LNCAP (cell line): Measurements from ENCODE around the gene KCNMB3.

Source experiments
- TF ChIP-seq, protein P1 (sequence below): fragments of 450-650 bp; IDR thresholded peaks from 2 replicates; pipeline ENCODE4 v1.5.1; 2017; ENCODE audit warnings: mild to moderate bottlenecking

The KCNMB3 gene

GRCh38 chr3:179269152-179269707, 18.3 kb upstream of the KCNMB3 start:
- TF ChIP-seq, protein P1, sequence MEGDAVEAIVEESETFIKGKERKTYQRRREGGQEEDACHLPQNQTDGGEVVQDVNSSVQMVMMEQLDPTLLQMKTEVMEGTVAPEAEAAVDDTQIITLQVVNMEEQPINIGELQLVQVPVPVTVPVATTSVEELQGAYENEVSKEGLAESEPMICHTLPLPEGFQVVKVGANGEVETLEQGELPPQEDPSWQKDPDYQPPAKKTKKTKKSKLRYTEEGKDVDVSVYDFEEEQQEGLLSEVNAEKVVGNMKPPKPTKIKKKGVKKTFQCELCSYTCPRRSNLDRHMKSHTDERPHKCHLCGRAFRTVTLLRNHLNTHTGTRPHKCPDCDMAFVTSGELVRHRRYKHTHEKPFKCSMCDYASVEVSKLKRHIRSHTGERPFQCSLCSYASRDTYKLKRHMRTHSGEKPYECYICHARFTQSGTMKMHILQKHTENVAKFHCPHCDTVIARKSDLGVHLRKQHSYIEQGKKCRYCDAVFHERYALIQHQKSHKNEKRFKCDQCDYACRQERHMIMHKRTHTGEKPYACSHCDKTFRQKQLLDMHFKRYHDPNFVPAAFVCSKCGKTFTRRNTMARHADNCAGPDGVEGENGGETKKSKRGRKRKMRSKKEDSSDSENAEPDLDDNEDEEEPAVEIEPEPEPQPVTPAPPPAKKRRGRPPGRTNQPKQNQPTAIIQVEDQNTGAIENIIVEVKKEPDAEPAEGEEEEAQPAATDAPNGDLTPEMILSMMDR = no peak

GRCh38 chr3:179268400-179269051, 17.6 kb upstream of the KCNMB3 start:
- TF ChIP-seq, protein P1 = no peak

GRCh38 chr3:179266701-179267211, 15.8 kb upstream of the KCNMB3 start:
- TF ChIP-seq, protein P1 = no peak

- TF ChIP-seq, protein P1 = no peak
These were observed 15.0 kb upstream of the KCNMB3 start for GRCh38 chr3:179265875-179266274.

DNA sequence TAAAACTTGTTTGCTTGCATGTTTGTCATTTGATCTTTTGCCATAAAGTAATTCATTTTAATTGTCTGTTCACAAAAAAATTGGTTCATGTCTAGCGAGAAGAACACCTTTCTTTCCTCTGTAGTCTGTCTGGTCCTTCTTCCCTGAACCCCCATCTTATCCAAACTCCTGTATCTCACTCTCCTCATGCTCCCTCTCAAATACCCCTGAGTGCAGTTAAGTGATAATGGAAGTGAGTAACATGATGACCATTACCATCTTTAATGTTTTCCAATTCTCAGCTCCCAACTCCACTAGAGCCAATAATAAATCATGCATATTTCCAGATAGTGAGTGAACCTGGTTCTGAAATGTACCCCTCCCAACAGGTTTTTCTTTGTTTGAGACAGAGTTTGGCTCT, 14.2 kb upstream of the KCNMB3 start:
- TF ChIP-seq, protein P1 = no peak

DNA sequence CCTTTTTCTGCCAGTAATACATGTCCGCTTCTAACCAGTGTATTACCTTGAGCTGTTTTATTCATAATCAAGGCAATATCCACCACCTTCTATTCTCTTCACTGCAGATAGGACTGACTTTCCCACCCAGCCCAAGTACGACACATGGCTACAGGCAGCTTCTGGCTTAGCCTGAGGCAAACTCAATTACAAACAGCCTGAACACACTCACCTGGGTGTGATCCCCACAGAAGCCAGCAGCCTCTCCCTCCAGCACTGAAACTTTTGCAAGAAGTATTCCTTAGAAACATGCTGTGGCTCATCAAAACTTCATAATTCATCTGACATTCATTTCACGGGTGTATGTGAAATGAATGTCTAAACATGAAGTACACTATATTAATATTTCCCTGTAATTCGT, 13.5 kb upstream of the KCNMB3 start:
- TF ChIP-seq, protein P1 = no peak

DNA sequence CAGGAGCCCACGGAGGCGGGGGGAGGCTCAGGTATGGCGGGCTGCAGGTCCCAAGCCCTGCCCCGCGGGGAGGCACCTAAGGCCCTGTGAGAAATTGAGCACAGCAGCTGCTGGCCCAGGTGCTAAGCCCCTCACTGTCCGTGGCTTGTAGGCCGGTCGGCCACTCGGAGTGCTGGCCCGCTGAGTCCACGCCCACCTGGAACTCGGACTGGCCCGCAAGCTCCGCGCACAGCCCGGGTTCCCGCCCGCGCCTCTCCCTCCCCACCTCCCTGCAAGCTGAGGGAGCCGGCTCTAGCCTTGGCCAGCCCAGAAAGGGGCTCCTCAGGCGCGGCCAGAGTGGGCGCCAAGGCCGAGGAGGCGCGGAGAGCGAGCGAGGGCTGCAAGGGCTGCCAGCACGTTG, 12.2 kb upstream of the KCNMB3 start:
- TF ChIP-seq, protein P1 = no peak
